Brain microvascular endothelial cell (primary cell): ENCODE measurements around the gene SUMO2.

Source experiments
- DNase-seq: peaks from one replicate; pipeline ENCODE4 v3.0.0-alpha.2; 2020
- H3K27ac ChIP-seq: fragments of 250-450 bp; sonication (Bioruptor Pico); 2 replicates; pipeline ENCODE4 v1.5.1; 2020; ENCODE audit warnings: mild to moderate bottlenecking, moderate library complexity
- H3K27me3 ChIP-seq: fragments of 250-450 bp; sonication (Bioruptor Pico); replicated peaks from 2 replicates; pipeline ENCODE4 v1.5.1; 2020; ENCODE audit warnings: mild to moderate bottlenecking
- H3K36me3 ChIP-seq: fragments of 250-450 bp; sonication (Bioruptor Pico); replicated peaks from 2 replicates; pipeline ENCODE4 v1.5.1; 2020; ENCODE audit warnings: mild to moderate bottlenecking
- H3K4me3 ChIP-seq: 2 replicates; pipeline ENCODE4 v1.5.1; 2011; ENCODE audit warnings: low read depth, mild to moderate bottlenecking, control low read depth, low read length, moderate library complexity
- CTCF ChIP-seq: IDR thresholded peaks from 2 replicates; pipeline ENCODE4 v1.5.1; 2011; ENCODE audit warnings: low read depth, mild to moderate bottlenecking, moderate library complexity, low read length, control low read depth, inconsistent platforms; ENCODE audit errors: missing control alignments
- in situ Hi-C: cut with HindIII; loops from 2 replicates; pipeline ENCODE4 v1.10.0; 2017; ENCODE audit warnings: low sequenced_read_pairs, low pct_ligation_motif_present

SUMO2 gene

GRCh38 chr17:75153780-75154194 is 29.0 kb downstream of the SUMO2 start:
- TF ChIP-seq CTCF = no peak
- no peak for DNase-seq
- Histone ChIP-seq H3K36me3 (peaks cover under 1% of the 10 kb centered on the region), H3K27ac (peak overlapping the region; percentile 60), H3K4me3 (peak overlapping the region; percentile 95), H3K27me3 (no peaks in the 10 kb centered on the region)
- in situ Hi-C loops = no loop called here

GRCh38 chr17:75152922-75153779 is 29.6 kb downstream of the SUMO2 start:
- TF ChIP-seq CTCF = no peak
- Histone ChIP-seq H3K27ac (peak overlapping the region; percentile 48), H3K36me3 (peaks cover 7% of the 10 kb centered on the region), H3K27me3 (no peaks in the 10 kb centered on the region), H3K4me3 (peak overlapping the region; percentile 95)
- in situ Hi-C loops = no loop called here
- DNase-seq = no peak

- Histone ChIP-seq H3K27ac (no peak overlapping the region), H3K4me3 (peak overlapping the region; percentile 95), H3K27me3 (no peaks in the 10 kb centered on the region), H3K36me3 (peaks cover 13% of the 10 kb centered on the region)
- TF ChIP-seq CTCF = no peak
- in situ Hi-C loops = no loop called here
- no peak for DNase-seq
Observed at GRCh38 chr17:75152523-75152921, 30.2 kb downstream of the SUMO2 start.

GRCh38 chr17:75151930-75152329 is 30.8 kb downstream of the SUMO2 start:
- H3K36me3 ChIP-seq = peaks cover 14% of the 10 kb centered on the region
- H3K27ac ChIP-seq = no peak overlapping the region
- peak overlapping the region; percentile 95 for H3K4me3 ChIP-seq
- no peaks in the 10 kb centered on the region for H3K27me3 ChIP-seq
- no peak for DNase-seq
- no peak for TF ChIP-seq CTCF
- in situ Hi-C loops = no loop called here

- H3K4me3 ChIP-seq = no peak overlapping the region
- H3K27me3 ChIP-seq = no peaks in the 10 kb centered on the region
- no peak for TF ChIP-seq CTCF
- no peak overlapping the region for H3K27ac ChIP-seq
- no peak for DNase-seq
- in situ Hi-C loops = no loop called here
- H3K36me3 ChIP-seq = peaks cover 52% of the 10 kb centered on the region
Observed at GRCh38 chr17:75147878-75148546, 34.7 kb downstream of the SUMO2 start.
